ENCODE measurements around the gene NEK8.
"Not testable (repeated sequence)": the region's sequence is repeated elsewhere in the genome, so short reads cannot be mapped to it uniquely, and the experiment has no call there.

NEK8 gene

GRCh38 chr17:28724500-28725165, 4.0 kb upstream of the NEK8 start:
- ATAC-seq (replicated peaks; ENCODE audit: extremely low read depth, poor library complexity, severe bottlenecking), result no peak
- Mint-ChIP-seq H3K4me3 (peak overlapping the region; percentile 94), H3K27me3 (no peaks in the 10 kb centered on the region), H3K27ac (ENCODE audit: low read depth) (peak overlapping the region; percentile 74), H3K9me3 (no peaks in the 10 kb centered on the region), H3K36me3 (ENCODE audit: insufficient read depth) (peaks cover 73% of the 10 kb centered on the region), H3K4me1 (peaks cover 79% of the 10 kb centered on the region)
- DNase-seq (ENCODE audit: low spot score in 2 of 2), result no peak

GRCh38 chr17:28725166-28725659, 3.4 kb upstream of the NEK8 start:
- Mint-ChIP-seq H3K9me3 (no peaks in the 10 kb centered on the region), H3K36me3 (ENCODE audit: insufficient read depth) (peaks cover 67% of the 10 kb centered on the region), H3K4me3 (peak overlapping the region; percentile 94), H3K4me1 (peaks cover 77% of the 10 kb centered on the region), H3K27me3 (no peaks in the 10 kb centered on the region), H3K27ac (ENCODE audit: low read depth) (peak overlapping the region; percentile 86)
- DNase-seq (ENCODE audit: low spot score in 2 of 2) (no peak), ATAC-seq (replicated peaks; ENCODE audit: extremely low read depth, poor library complexity, severe bottlenecking) (no peak)

- no peaks in the 10 kb centered on the region for H3K27me3 Mint-ChIP-seq
- H3K4me3 Mint-ChIP-seq, result peak overlapping the region; percentile 94
- H3K27ac Mint-ChIP-seq (ENCODE audit: low read depth), result peak overlapping the region; percentile 98
- H3K4me1 Mint-ChIP-seq, result peaks cover 71% of the 10 kb centered on the region
- no peak for ATAC-seq (replicated peaks; ENCODE audit: extremely low read depth, poor library complexity, severe bottlenecking)
- no peaks in the 10 kb centered on the region for H3K9me3 Mint-ChIP-seq
- no peak for DNase-seq (ENCODE audit: low spot score in 2 of 2)
- peaks cover 62% of the 10 kb centered on the region for H3K36me3 Mint-ChIP-seq (ENCODE audit: insufficient read depth)
These were observed 2.8 kb upstream of the NEK8 start for GRCh38 chr17:28725660-28726225.

GRCh38 chr17:28726226-28726626, 2.4 kb upstream of the NEK8 start, which contains the start of gene TLCD1:
Gene TLCD1, minus strand, starts transcription at chr17:28726233. Its CDS starts 136 bp downstream, at chr17:28726097.
- ATAC-seq (replicated peaks; ENCODE audit: extremely low read depth, poor library complexity, severe bottlenecking) (peak; percentile 44), DNase-seq (ENCODE audit: low spot score in 2 of 2) (peak; percentile 60 to 63)
- Mint-ChIP-seq H3K9me3 (no peaks in the 10 kb centered on the region), H3K4me3 (peak within 1 kb of the TSS; percentile 94), H3K27ac (ENCODE audit: low read depth) (peak within 1 kb of the TSS; percentile 98), H3K36me3 (ENCODE audit: insufficient read depth) (peaks cover 57% of the 10 kb centered on the region), H3K27me3 (no peaks in the 10 kb centered on the region), H3K4me1 (peaks cover 67% of the 10 kb centered on the region)

GRCh38 chr17:28726627-28727491, 1.7 kb upstream of the NEK8 start:
- Mint-ChIP-seq H3K4me1 (peaks cover 62% of the 10 kb centered on the region), H3K27me3 (no peaks in the 10 kb centered on the region), H3K4me3 (peak overlapping the region; percentile 94), H3K27ac (ENCODE audit: low read depth) (peak overlapping the region; percentile 98), H3K9me3 (no peaks in the 10 kb centered on the region), H3K36me3 (ENCODE audit: insufficient read depth) (peaks cover 50% of the 10 kb centered on the region)
- ATAC-seq (replicated peaks; ENCODE audit: extremely low read depth, poor library complexity, severe bottlenecking), result peak; percentile 50
- peak; percentile 84 to 88 for DNase-seq (ENCODE audit: low spot score in 2 of 2)

GRCh38 chr17:28729950-28730330, 1.4 kb downstream of the NEK8 start:
- Mint-ChIP-seq H3K9me3 (no peaks in the 10 kb centered on the region), H3K4me3 (no peak overlapping the region), H3K4me1 (peaks cover 39% of the 10 kb centered on the region), H3K27me3 (no peaks in the 10 kb centered on the region), H3K36me3 (ENCODE audit: insufficient read depth) (peaks cover 24% of the 10 kb centered on the region), H3K27ac (ENCODE audit: low read depth) (no peak overlapping the region)
- no peak for ATAC-seq (replicated peaks; ENCODE audit: extremely low read depth, poor library complexity, severe bottlenecking)
- DNase-seq (ENCODE audit: low spot score in 2 of 2), result no peak

- H3K27ac Mint-ChIP-seq (ENCODE audit: low read depth), result no peak overlapping the region
- peaks cover 6% of the 10 kb centered on the region for H3K36me3 Mint-ChIP-seq (ENCODE audit: insufficient read depth)
- DNase-seq (ENCODE audit: low spot score in 2 of 2) (no peak), ATAC-seq (replicated peaks; ENCODE audit: extremely low read depth, poor library complexity, severe bottlenecking) (no peak)
- no peaks in the 10 kb centered on the region for H3K9me3 Mint-ChIP-seq
- H3K4me1 Mint-ChIP-seq, result peaks cover 13% of the 10 kb centered on the region
- H3K4me3 Mint-ChIP-seq, result no peak overlapping the region
- H3K27me3 Mint-ChIP-seq, result no peaks in the 10 kb centered on the region
These were observed 4.8 kb downstream of the NEK8 start for GRCh38 chr17:28733346-28733745.

- Mint-ChIP-seq H3K27ac (ENCODE audit: low read depth) (no peak overlapping the region), H3K27me3 (no peaks in the 10 kb centered on the region), H3K9me3 (no peaks in the 10 kb centered on the region), H3K36me3 (ENCODE audit: insufficient read depth) (peaks cover 1% of the 10 kb centered on the region), H3K4me3 (no peak overlapping the region), H3K4me1 (peaks cover 12% of the 10 kb centered on the region)
- ATAC-seq (replicated peaks; ENCODE audit: extremely low read depth, poor library complexity, severe bottlenecking) (no peak), DNase-seq (ENCODE audit: low spot score in 2 of 2) (no peak)
These were observed 6.2 kb downstream of the NEK8 start for GRCh38 chr17:28734712-28735241.

GRCh38 chr17:28735242-28735722, 6.7 kb downstream of the NEK8 start:
- ATAC-seq (replicated peaks; ENCODE audit: extremely low read depth, poor library complexity, severe bottlenecking) (no peak), DNase-seq (ENCODE audit: low spot score in 2 of 2) (no peak)
- Mint-ChIP-seq H3K27me3 (no peaks in the 10 kb centered on the region), H3K36me3 (ENCODE audit: insufficient read depth) (peaks cover 1% of the 10 kb centered on the region), H3K9me3 (no peaks in the 10 kb centered on the region), H3K27ac (ENCODE audit: low read depth) (no peak overlapping the region), H3K4me3 (no peak overlapping the region), H3K4me1 (peaks cover 11% of the 10 kb centered on the region)

GRCh38 chr17:28735913-28736769, 7.6 kb downstream of the NEK8 start:
- H3K9me3 Mint-ChIP-seq; H3K4me3 Mint-ChIP-seq; ATAC-seq (replicated peaks; ENCODE audit: extremely low read depth, poor library complexity, severe bottlenecking); H3K36me3 Mint-ChIP-seq (ENCODE audit: insufficient read depth); DNase-seq (ENCODE audit: low spot score in 2 of 2); H3K27me3 Mint-ChIP-seq; H3K27ac Mint-ChIP-seq (ENCODE audit: low read depth): not testable (repeated sequence)
- peaks cover 11% of the 10 kb centered on the region for H3K4me1 Mint-ChIP-seq

GRCh38 chr17:28737316-28737715, 8.7 kb downstream of the NEK8 start:
- Mint-ChIP-seq H3K4me3 (no peak overlapping the region), H3K36me3 (ENCODE audit: insufficient read depth) (peaks cover 1% of the 10 kb centered on the region), H3K27me3 (no peaks in the 10 kb centered on the region), H3K9me3 (no peaks in the 10 kb centered on the region), H3K4me1 (peaks cover 11% of the 10 kb centered on the region), H3K27ac (ENCODE audit: low read depth) (no peak overlapping the region)
- ATAC-seq (replicated peaks; ENCODE audit: extremely low read depth, poor library complexity, severe bottlenecking) (no peak), DNase-seq (ENCODE audit: low spot score in 2 of 2) (no peak)

All from central memory CD8-positive, alpha-beta T cell (primary cell).